Retina (tissue), 1 donor: Measurements from ENCODE around the gene DENND6B.
A peak's percentile ranks its signal among the peaks of the same experiment; 100 is the strongest.

Experiments
- DNase-seq: peaks from one replicate; pipeline ENCODE4 v3.0.0-alpha.2; 2016

DENND6B gene

DNA sequence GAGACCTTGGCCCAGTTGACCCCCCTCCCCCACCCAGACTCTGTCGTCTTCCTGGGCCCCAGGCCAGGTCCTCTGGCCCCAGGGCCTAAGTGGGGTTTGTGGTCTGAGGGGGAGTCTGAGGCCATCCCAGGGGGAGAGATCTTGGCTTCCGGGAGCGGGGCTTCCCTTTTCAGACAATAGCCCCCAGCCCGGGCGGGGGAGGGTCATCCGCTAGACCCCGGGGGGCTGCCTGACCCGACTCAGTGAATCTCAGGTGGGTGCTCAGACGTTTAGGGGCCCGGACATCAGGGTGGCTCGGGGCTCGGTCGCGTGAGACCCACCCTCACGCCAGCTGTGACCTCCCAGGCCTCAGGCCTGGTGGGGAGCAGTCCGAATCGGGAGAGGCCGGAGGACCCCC, 57.2 kb downstream of the DENND6B start:
- DNase-seq, result no peak

DNA sequence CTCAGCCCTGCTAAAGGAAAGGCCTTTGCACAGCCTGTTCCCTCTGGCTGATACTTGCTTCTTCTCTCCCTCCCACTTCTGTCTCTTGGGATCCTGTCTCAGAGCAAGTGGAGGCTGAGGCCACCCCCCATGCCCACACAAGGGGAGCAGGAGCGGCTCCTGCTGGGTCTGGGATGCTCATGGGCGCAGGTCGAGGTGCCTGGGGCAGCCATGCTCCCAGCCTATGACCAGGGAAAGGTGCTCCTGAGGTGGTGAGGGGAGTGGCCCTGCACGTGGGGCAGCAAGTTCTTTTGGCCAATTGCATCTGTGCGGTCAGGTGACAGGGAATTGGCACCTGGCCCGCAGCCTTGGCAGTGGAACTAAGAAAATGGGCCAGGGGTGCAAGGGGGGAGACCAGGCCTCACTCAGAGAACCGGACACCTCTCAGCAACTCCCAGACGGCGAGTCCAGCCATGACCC, 58.1 kb downstream of the DENND6B start:
- peak; percentile 32 for DNase-seq

DNA sequence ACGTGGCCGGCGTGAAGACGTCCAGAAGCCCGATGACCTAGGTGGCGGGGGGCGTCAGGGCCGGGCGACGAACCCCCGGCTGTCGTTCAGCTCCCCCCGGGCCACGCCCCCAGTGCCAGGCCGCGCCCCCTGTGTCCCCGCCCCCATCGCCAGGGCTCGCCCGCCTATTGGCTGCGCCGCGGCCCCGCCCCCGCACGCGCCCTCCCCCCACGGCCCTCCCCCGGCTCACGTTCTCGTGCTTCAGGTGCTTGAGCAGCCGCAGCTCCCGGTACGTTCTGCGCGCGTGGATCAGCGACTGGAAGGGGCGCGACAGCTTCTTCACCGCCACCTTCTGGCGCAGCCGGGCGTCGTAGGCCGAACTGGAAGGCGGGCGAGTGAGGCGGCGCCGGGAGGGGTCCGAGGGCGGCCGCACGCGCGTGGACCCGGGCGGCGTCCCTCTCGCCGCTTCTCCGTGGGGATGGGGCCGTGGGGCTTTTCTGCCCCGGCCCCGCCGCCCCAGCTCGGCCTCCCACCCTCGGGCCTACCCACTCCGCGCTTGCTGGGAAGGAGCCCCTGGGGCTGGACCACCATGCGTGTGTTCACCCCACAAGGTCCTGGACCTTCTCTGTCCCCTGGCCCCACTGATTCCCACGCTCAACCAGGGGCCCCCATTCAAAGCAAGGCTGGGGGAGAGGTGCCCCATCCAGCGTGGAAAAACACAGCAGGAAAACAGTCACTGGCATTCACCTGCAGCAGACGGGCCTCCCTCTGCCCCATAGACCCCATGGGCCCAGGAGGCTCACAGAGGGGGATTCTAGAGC, 59.0 kb downstream of the DENND6B start:
- DNase-seq, result peak; percentile 51

- DNase-seq, result no peak
These were observed 59.8 kb downstream of the DENND6B start for GRCh38 chr22:50266994-50267393.

GRCh38 chr22:50264946-50265669, 61.7 kb downstream of the DENND6B start:
- no peak for DNase-seq

- DNase-seq, result no peak
These were observed 62.6 kb downstream of the DENND6B start for GRCh38 chr22:50264104-50264745.

GRCh38 chr22:50262973-50263617, 63.7 kb downstream of the DENND6B start:
- DNase-seq, result no peak

DNA sequence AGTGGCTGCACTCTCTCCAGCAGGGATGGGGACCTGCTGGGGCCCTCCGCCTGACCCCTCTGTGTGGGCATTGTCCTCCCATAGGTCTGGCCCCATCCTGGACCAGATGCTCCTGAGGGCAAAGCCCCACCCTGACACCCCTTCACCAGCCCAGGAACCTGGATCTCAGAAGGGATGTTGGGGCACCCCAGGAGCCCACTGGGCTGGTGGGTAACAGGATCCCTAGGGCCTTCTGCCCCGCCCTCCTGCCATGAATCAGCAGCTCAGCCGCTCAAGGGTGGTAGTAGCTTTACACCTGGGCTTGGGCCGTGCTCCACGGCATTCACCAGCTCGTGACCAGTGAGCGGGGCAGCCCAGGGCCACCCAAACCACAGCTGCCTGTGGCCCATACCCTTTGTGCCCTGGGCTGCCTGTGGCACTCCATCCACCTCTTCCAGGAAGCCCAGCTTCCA, 64.3 kb downstream of the DENND6B start:
- DNase-seq, result no peak

DNA sequence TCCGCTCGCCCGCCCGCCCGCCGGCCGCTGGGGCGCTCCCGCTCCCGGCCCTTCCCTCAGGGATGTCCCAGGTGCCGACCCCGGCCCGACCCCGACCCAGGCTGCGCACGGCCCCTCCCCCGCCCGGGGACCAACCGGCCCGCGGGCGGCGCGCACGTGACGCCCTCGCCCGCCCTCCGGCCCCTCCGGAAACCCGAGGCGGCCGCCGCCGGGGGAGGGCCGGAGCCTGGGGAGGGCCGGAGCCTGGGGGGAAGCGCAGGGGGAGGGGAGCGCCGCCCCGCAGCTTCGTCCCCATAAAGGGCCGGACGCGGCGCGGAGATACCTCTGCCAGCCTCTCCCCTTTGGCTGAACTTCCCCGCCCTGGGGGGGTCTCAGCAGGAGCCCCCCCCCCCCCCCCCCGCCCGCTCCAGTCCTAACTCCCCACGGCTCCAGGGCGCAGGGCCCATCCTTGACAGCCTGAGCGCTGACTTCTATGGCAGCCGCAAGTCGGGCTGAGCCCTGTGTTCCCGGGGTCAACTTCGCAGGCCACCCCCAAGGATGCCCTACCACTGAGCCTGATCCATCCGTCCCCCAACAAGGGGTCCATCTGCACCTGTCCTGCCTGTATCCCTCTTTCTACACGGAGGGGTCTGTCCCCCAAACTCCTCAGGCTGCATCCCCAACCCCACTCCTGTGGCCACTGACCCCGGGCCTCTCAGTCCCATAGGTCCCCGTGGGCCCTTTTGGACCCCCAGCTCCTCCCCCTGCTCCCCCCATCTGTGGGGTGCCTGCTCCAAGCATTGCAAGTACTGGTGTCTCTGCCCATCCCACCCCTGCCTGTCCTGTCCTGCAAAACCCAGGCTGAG, 65.0 kb downstream of the DENND6B start, which contains the start of gene MAPK12:
MAPK12 (minus strand) TSS at position 69 of the 845 bp plus-strand sequence. CDS start 174 bp downstream, outside the sequence.
- DNase-seq, result no peak

GRCh38 chr22:50260801-50261614, 65.8 kb downstream of the DENND6B start:
- peak; percentile 71 for DNase-seq

DNA sequence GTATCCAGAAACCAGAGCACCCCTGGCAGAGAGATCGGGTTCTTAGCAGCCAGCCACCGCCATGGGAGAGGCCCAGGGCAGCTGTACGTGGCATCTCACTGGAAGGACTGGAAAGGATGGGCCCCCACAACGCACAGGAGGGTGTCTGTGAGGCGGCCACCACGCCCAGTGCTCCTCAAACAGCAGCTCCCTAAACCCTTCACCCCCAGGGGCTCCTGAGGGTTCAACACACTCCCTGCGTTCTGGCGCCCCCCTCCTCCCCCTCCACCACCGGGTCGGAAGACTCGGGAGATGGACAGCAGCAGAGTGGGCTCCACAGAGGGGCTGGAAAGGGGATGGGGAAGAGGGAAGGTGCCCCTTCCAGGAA, 66.4 kb downstream of the DENND6B start:
- DNase-seq, result no peak

DNA sequence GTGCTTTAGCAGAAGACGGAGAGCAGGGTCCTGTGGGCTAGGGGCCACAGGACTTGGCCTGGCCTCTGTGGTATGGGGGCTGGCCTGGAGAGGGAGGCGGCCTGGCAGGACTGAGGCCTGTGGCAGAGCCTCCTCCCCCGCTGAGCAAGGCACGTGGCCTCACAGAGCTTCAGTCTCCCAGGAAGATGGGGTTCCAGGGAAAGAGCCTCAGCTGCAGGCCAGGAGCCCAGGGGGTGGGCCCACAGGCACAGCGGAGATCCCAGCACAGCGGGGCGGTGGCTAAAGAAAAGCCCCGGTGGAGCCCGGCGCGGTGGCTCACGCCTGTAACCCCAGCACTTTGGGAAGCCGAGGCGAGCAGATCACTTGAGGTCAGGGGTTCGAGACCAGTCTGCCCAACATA, 67.5 kb downstream of the DENND6B start:
- DNase-seq, result no peak
